Measurements from ENCODE around the gene DYNC1LI1.

DYNC1LI1 gene

DNA sequence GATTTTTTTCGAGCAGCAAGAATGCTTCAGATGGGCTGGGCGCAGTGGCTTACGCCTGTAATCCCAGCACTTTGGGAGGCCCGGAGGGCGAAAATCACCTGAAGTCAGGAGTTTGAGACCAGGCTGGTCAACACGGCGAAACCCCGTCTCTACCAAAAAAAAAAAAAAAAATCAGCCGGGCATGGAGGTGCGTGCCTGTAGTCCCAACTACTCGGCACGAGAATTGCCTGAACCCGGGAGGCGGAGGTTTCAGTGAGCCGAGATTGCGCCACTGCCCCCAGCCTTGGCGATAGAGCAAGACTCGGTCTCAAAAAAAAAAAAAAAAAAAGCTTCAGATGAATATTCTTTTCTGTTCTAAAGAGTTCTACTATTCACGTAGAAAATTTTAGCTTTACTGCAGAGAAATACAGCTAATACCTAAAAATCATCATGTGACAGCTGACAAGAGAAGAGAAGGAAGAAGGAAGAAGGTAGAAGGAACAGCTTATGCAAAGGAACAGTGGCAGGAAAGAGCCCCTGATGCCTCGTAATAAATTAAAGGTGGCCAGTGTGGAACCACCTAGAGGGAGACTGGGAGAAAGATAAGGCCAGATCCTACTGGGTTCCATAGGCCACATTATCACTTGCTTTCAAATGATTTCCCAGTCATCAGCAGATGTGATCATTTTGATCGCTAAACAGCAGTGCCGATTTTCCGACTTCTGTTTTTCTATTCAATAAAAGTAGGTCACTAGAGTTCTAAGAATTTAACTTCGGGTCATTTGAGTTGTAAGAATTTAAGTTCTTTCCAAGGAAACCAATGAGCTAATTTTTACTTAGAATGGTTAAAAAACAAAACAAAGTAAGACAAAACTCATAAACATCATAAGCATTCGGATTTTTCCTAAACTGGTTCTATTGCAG lies 69.5 kb downstream of the DYNC1LI1 start:
- no peak overlapping the region for H3K27ac ChIP-seq (ENCODE audit: low read length)
- H3K4me1 ChIP-seq (ENCODE audit: control insufficient read depth, low read depth, low read length): peaks cover 12% of the 10 kb centered on the region
- peak overlapping the region; percentile 56 for H3K9ac ChIP-seq (ENCODE audit: low read length)
- H3K36me3 ChIP-seq (ENCODE audit: control insufficient read depth, low read depth, low read length): no peaks in the 10 kb centered on the region
- no peaks in the 10 kb centered on the region for H3K27me3 ChIP-seq (ENCODE audit: control insufficient read depth, insufficient read depth, low read length)
- peak overlapping the region; percentile 75 for H3K4me3 ChIP-seq (ENCODE audit: low read length)
- H3K9me3 ChIP-seq (ENCODE audit: control insufficient read depth, low read depth, low read length): no peaks in the 10 kb centered on the region

DNA sequence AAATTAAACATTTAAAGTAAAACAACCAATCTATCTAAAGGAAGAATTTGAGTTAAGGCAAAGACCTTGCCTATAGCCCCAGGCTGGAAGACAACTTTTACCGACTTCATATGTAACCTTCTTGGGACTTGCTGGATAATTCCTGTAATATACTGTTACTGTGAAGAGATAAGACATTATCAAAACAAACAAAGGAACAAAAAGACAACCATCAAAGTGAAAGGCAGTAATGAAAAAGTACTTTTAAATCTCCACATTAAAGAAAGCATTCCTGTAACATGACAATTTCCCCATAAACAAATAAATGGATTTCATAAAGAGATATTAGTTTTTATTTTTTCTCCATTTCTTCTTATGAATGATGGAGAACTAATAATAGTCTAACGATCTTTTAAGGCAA lies 70.4 kb downstream of the DYNC1LI1 start:
- H3K9me3 ChIP-seq (ENCODE audit: control insufficient read depth, low read depth, low read length): no peaks in the 10 kb centered on the region
- H3K4me1 ChIP-seq (ENCODE audit: control insufficient read depth, low read depth, low read length): peaks cover 12% of the 10 kb centered on the region
- no peaks in the 10 kb centered on the region for H3K27me3 ChIP-seq (ENCODE audit: control insufficient read depth, insufficient read depth, low read length)
- H3K9ac ChIP-seq (ENCODE audit: low read length): no peak overlapping the region
- H3K4me3 ChIP-seq (ENCODE audit: low read length): no peak overlapping the region
- no peak overlapping the region for H3K27ac ChIP-seq (ENCODE audit: low read length)
- H3K36me3 ChIP-seq (ENCODE audit: control insufficient read depth, low read depth, low read length): no peaks in the 10 kb centered on the region

DNA sequence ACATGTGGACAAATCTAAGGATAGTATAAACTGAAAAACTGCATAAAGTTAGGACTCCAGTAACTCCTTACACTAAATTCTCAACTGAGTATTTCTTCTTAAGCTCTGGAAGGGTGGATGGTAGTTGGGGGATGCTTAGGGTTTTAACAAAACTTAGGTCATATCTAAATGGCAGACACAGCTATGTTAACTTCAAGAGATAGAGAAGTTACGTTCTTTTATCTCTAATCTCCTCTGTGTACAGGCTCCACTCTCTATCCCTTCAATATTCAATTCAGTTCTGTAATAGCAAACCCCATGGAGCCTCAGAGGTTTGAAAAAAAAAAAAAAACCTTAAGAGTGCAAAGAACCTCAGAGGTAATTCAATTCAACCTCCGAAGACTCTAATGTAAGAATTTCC lies 71.1 kb downstream of the DYNC1LI1 start:
- H3K9me3 ChIP-seq (ENCODE audit: control insufficient read depth, low read depth, low read length): no peaks in the 10 kb centered on the region
- no peaks in the 10 kb centered on the region for H3K27me3 ChIP-seq (ENCODE audit: control insufficient read depth, insufficient read depth, low read length)
- H3K27ac ChIP-seq (ENCODE audit: low read length): no peak overlapping the region
- no peak overlapping the region for H3K9ac ChIP-seq (ENCODE audit: low read length)
- H3K4me1 ChIP-seq (ENCODE audit: control insufficient read depth, low read depth, low read length): peaks cover 12% of the 10 kb centered on the region
- no peaks in the 10 kb centered on the region for H3K36me3 ChIP-seq (ENCODE audit: control insufficient read depth, low read depth, low read length)
- H3K4me3 ChIP-seq (ENCODE audit: low read length): no peak overlapping the region

DNA sequence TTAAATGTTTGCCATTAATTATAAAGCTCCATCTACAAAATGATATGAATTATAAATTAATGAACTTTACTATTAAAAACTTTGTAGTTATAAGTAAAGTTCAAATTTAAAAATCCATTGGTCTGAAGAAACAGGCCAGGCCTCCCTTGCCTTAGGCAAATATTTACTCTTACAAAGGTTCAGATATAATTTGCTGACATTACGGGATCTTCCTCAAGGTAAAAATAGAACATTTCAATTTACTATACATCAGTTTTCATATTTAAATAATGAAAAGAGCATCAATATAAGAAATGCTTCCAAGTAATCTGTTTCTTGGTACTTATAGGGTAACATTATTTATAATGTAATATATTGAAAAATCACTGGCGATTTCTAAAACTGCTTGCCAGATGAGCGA lies 71.7 kb downstream of the DYNC1LI1 start:
- Histone ChIP-seq H3K27me3 (ENCODE audit: control insufficient read depth, insufficient read depth, low read length) (no peaks in the 10 kb centered on the region), H3K27ac (ENCODE audit: low read length) (no peak overlapping the region), H3K9me3 (ENCODE audit: control insufficient read depth, low read depth, low read length) (no peaks in the 10 kb centered on the region), H3K36me3 (ENCODE audit: control insufficient read depth, low read depth, low read length) (no peaks in the 10 kb centered on the region), H3K9ac (ENCODE audit: low read length) (no peak overlapping the region), H3K4me3 (ENCODE audit: low read length) (no peak overlapping the region), H3K4me1 (ENCODE audit: control insufficient read depth, low read depth, low read length) (peaks cover 11% of the 10 kb centered on the region)

DNA sequence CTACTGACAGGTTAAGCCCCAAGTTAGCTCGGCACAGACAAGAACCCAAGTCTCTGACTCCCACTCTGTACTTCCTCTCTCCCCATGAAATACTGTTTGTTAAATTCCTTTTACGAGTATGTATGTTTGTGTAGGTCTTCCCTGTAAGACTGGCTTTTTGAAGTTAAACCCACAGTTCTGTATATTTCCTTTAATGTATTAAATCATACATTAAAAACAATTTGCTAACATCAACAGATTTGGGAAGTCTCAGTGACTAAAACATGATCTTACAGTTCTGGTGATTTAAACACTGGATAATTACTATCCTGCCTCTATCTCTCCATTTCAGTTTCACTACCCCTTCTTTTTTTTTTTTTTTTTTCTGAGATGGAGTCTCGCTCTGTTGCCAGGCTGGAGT lies 72.4 kb downstream of the DYNC1LI1 start:
- Histone ChIP-seq H3K9me3 (ENCODE audit: control insufficient read depth, low read depth, low read length) (no peaks in the 10 kb centered on the region), H3K4me3 (ENCODE audit: low read length) (no peak overlapping the region), H3K4me1 (ENCODE audit: control insufficient read depth, low read depth, low read length) (peaks cover 7% of the 10 kb centered on the region), H3K27ac (ENCODE audit: low read length) (no peak overlapping the region), H3K36me3 (ENCODE audit: control insufficient read depth, low read depth, low read length) (no peaks in the 10 kb centered on the region), H3K27me3 (ENCODE audit: control insufficient read depth, insufficient read depth, low read length) (no peaks in the 10 kb centered on the region), H3K9ac (ENCODE audit: low read length) (no peak overlapping the region)

DNA sequence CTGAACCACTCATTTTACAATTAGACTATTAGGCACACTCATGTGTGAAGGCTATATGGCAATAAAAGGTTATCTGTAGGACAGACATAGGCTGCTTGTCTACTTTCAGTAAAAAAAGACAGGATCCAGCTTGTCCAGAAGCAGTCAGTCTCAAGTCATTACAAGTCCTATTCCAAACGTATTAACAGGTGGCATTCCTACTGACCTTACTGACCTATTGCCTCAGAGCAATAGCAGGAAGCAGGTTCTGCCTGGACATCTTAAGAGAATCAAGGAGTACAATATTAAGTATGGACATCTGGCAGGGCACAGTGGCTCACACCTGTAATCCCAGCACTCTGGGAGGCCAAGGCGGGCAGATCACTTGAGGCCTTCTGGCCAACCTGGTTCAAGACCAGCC lies 75.0 kb downstream of the DYNC1LI1 start:
- H3K4me3 ChIP-seq (ENCODE audit: low read length): no peak overlapping the region
- H3K9ac ChIP-seq (ENCODE audit: low read length): no peak overlapping the region
- H3K27ac ChIP-seq (ENCODE audit: low read length): no peak overlapping the region
- H3K36me3 ChIP-seq (ENCODE audit: control insufficient read depth, low read depth, low read length): peaks cover 3% of the 10 kb centered on the region
- H3K4me1 ChIP-seq (ENCODE audit: control insufficient read depth, low read depth, low read length): no peaks in the 10 kb centered on the region
- H3K9me3 ChIP-seq (ENCODE audit: control insufficient read depth, low read depth, low read length): no peaks in the 10 kb centered on the region
- no peaks in the 10 kb centered on the region for H3K27me3 ChIP-seq (ENCODE audit: control insufficient read depth, insufficient read depth, low read length)

DNA sequence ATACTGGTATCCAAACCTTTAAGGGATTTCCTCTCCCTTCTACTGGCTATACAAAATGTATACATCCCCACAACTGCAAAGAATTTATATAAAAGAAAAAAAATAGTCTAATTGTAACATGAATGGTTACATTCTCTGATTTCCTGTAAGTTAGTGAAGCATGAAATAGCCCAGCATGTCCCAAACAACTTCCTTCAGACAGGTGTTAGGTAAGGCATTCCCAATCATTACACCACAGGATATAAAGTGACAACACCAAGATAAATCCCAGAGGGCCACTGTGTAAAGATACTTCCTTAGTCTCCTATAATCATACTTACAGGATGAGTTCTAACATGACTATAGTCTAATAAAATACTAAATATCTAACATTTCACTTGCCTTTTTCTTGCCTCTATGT lies 75.6 kb downstream of the DYNC1LI1 start:
- no peaks in the 10 kb centered on the region for H3K9me3 ChIP-seq (ENCODE audit: control insufficient read depth, low read depth, low read length)
- peaks cover 3% of the 10 kb centered on the region for H3K36me3 ChIP-seq (ENCODE audit: control insufficient read depth, low read depth, low read length)
- no peak overlapping the region for H3K27ac ChIP-seq (ENCODE audit: low read length)
- no peaks in the 10 kb centered on the region for H3K4me1 ChIP-seq (ENCODE audit: control insufficient read depth, low read depth, low read length)
- no peaks in the 10 kb centered on the region for H3K27me3 ChIP-seq (ENCODE audit: control insufficient read depth, insufficient read depth, low read length)
- no peak overlapping the region for H3K9ac ChIP-seq (ENCODE audit: low read length)
- no peak overlapping the region for H3K4me3 ChIP-seq (ENCODE audit: low read length)

DNA sequence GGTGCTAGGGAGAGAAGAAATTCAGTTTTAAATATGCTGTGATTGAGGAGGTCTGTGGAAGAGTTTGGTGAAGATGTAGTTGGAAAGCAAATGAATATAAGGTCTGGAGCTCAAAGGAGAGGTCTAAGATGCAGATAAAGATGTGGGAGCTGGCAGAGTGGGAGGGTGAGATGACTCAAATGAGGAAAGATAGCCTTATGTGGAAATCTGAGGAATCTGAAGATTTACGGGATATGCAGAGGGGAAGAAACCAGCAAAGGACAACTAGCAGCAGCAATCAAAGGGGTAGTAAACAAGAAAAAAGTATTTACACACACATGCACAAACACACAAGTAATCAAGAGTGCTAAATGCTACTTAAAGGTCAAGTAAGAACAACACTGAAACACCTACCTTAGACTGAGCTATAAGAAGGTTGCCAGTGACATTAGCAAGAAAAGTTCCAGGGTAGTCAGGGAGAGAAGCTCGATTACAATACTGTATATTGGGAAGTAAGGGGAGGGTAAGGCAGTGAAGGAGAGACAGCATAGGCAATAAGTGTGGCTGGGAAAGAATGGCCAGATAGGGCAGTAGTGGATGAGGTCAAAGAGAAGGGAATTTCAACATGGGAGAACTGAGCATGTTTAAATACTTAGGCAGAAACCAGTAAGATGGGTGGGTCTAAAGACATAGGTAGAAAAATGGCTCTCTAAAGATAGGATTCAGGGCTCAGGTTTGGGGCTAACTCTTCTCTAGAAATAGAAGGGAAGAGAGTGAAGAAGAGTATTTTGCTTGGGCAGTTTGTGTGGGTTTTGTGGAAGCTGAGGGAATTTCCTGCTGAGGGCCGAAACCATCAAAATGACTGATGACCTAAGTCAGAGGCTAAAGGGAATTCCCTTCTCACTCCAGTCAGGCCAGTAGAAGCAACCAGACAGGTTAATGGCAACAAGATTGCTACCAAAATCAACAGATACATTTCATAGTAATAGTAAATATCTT lies 76.9 kb downstream of the DYNC1LI1 start:
- no peaks in the 10 kb centered on the region for H3K27me3 ChIP-seq (ENCODE audit: control insufficient read depth, insufficient read depth, low read length)
- H3K9ac ChIP-seq (ENCODE audit: low read length): no peak overlapping the region
- no peak overlapping the region for H3K4me3 ChIP-seq (ENCODE audit: low read length)
- no peaks in the 10 kb centered on the region for H3K9me3 ChIP-seq (ENCODE audit: control insufficient read depth, low read depth, low read length)
- peaks cover 3% of the 10 kb centered on the region for H3K36me3 ChIP-seq (ENCODE audit: control insufficient read depth, low read depth, low read length)
- H3K4me1 ChIP-seq (ENCODE audit: control insufficient read depth, low read depth, low read length): no peaks in the 10 kb centered on the region
- H3K27ac ChIP-seq (ENCODE audit: low read length): no peak overlapping the region

DNA sequence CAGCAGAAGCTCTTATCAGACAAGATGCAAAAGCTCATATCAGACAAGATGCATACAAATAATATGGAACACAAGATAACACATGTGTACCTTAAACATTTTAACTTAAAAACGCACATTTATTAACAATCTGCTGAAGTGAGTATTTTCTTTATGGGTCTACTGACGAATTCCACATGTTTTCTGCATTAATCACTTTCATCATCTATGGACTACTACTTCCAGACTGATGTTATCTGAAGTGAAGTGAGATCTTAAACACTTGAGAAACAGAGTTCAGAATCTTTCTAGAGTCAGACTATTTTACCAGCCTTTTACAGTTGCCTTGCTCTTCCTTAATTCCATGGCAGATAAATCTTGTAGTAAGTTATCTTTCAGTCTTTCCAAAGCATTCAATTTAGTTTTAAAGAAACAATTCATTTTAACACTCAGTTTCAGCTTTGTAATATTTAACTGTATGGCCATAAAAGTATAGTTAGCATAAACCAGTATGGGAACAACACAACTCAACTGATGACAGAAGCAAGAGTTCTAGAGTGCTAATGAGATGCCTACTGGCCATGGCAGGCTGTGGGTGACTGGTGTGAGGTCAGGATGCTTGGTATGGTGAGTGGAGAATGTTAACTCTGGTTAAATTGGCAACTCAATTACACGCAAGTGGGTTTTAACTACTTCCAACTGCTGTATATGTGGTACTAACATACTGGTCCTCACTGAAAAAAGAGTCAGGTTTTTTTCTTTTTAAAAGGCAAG lies 77.8 kb downstream of the DYNC1LI1 start:
- H3K36me3 ChIP-seq (ENCODE audit: control insufficient read depth, low read depth, low read length): peaks cover 4% of the 10 kb centered on the region
- H3K27me3 ChIP-seq (ENCODE audit: control insufficient read depth, insufficient read depth, low read length): no peaks in the 10 kb centered on the region
- H3K4me1 ChIP-seq (ENCODE audit: control insufficient read depth, low read depth, low read length): no peaks in the 10 kb centered on the region

DNA sequence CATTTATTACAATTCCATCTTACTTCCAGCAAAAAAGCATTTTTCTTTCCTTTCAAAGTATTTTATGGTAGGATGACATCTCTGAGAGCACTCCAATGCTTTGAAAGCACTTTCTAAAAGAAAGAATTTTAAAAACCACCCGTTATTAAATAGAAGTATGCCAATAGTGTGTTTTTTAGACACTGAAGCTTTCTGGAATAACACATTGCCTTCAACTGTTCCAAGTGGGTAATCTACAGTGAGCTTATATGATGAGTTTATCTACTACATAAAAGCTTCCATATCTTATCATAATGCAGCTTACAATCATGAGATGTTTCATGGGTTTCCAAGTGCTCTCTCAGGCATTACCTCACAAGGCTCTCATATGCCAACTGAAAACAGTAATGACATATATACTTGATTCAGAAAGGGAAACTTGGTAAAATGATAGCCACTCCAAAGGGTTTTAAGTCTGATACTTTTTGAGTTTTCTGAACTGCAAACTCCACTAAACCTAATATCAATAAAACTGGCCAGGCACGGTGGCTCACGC lies 82.1 kb downstream of the DYNC1LI1 start:
- H3K36me3 ChIP-seq (ENCODE audit: control insufficient read depth, low read depth, low read length): peaks cover 19% of the 10 kb centered on the region

More for the DNA sequence above, 77.8 kb downstream of the DYNC1LI1 start:
- Histone ChIP-seq H3K9me3 (ENCODE audit: control insufficient read depth, low read depth, low read length) (no peaks in the 10 kb centered on the region), H3K27ac (ENCODE audit: low read length) (no peak overlapping the region), H3K9ac (ENCODE audit: low read length) (no peak overlapping the region), H3K4me3 (ENCODE audit: low read length) (no peak overlapping the region)

More for the DNA sequence above, 82.1 kb downstream of the DYNC1LI1 start:
- no peak overlapping the region for H3K9ac ChIP-seq (ENCODE audit: low read length)
- H3K4me3 ChIP-seq (ENCODE audit: low read length): no peak overlapping the region
- no peaks in the 10 kb centered on the region for H3K4me1 ChIP-seq (ENCODE audit: control insufficient read depth, low read depth, low read length)
- no peak overlapping the region for H3K27ac ChIP-seq (ENCODE audit: low read length)
- no peaks in the 10 kb centered on the region for H3K27me3 ChIP-seq (ENCODE audit: control insufficient read depth, insufficient read depth, low read length)
- no peaks in the 10 kb centered on the region for H3K9me3 ChIP-seq (ENCODE audit: control insufficient read depth, low read depth, low read length)

Measured in iPS-18a (cell line).